Karpas-422 (cell line): ENCODE results near the gene EPHX1. TPM values are rescaled to one million over a fixed set of nuclear protein-coding genes. Genes with fewer than 3 reads are reported as not detected.
"Not testable (repeated sequence)": the region's sequence is repeated elsewhere in the genome, so short reads cannot be mapped to it uniquely, and the experiment has no call there.

Experiments
- DNase-seq: peaks from one replicate; pipeline ENCODE4 v3.0.0-alpha.2; 2015
- H2AFZ ChIP-seq: fragments of 200-600 bp; sonication (generic); 2 replicates; pipeline ENCODE4 v1.6.1; 2014; ENCODE audit warnings: antibody characterized with exemption, low read length, mixed read lengths
- H3K27ac ChIP-seq: fragments of 200-600 bp; sonication (generic); 2 replicates; pipeline ENCODE4 v1.5.1; 2014; ENCODE audit warnings: mild to moderate bottlenecking, low read length, moderate library complexity
- H3K27me3 ChIP-seq: fragments of 200-600 bp; sonication (generic); 2 replicates; pipeline ENCODE4 v1.6.1; 2014; ENCODE audit warnings: low read length, mixed read lengths
- H3K36me3 ChIP-seq: fragments of 200-600 bp; sonication (generic); 2 replicates; pipeline ENCODE4 v1.6.1; 2014; ENCODE audit warnings: low read length, mixed read lengths; ENCODE audit not compliant: insufficient read depth
- H3K4me1 ChIP-seq: fragments of 200-600 bp; sonication (generic); 2 replicates; pipeline ENCODE4 v1.6.1; 2014; ENCODE audit warnings: mild to moderate bottlenecking, low read length, mixed read lengths
- H3K4me2 ChIP-seq: fragments of 200-600 bp; sonication (generic); 2 replicates; pipeline ENCODE4 v1.6.1; 2014; ENCODE audit warnings: low read length, low read depth, mild to moderate bottlenecking; ENCODE audit not compliant: poor library complexity, severe bottlenecking
- H3K4me3 ChIP-seq: fragments of 200-600 bp; sonication (generic); 2 replicates; pipeline ENCODE4 v1.5.1; 2014; ENCODE audit warnings: mild to moderate bottlenecking, antibody characterized with exemption, low read length, mixed read lengths
- H3K79me2 ChIP-seq: fragments of 200-600 bp; sonication (generic); 2 replicates; pipeline ENCODE4 v1.6.1; 2014; ENCODE audit warnings: mild to moderate bottlenecking, low read length, mixed read lengths
- H3K9ac ChIP-seq: fragments of 200-600 bp; sonication (generic); 2 replicates; pipeline ENCODE4 v1.6.0; 2014; ENCODE audit warnings: low read length
- H3K9me2 ChIP-seq: fragments of 200-600 bp; sonication (generic), shearing (Covaris generic); replicated peaks from 2 replicates; pipeline ENCODE4 v1.6.0; 2014; ENCODE audit warnings: mild to moderate bottlenecking, low read length, moderate library complexity; ENCODE audit not compliant: insufficient read depth
- H3K9me3 ChIP-seq: fragments of 300-700, 200-600 bp; sonication (generic); 2 replicates; pipeline ENCODE4 v1.6.1; 2014; ENCODE audit warnings: low read length, mixed read lengths
- H4K20me1 ChIP-seq: fragments of 200-600 bp; sonication (generic); 2 replicates; pipeline ENCODE4 v1.6.1; 2014; ENCODE audit warnings: mild to moderate bottlenecking, antibody characterized with exemption, low read length, low read depth; ENCODE audit not compliant: insufficient read depth
- total RNA-seq: library from RNA; depleted of rRNA; stranded (reverse); fragments of >200 nt; shearing (Covaris generic); gene quantifications from 2 replicates; pipeline ENCODE4 v1.2.3, GENCODE V29; 2014; ENCODE audit warnings: low replicate concordance

EPHX1 gene
- total RNA-seq, 1 experiment from 2014 or later, result 0.63 TPM

DNA sequence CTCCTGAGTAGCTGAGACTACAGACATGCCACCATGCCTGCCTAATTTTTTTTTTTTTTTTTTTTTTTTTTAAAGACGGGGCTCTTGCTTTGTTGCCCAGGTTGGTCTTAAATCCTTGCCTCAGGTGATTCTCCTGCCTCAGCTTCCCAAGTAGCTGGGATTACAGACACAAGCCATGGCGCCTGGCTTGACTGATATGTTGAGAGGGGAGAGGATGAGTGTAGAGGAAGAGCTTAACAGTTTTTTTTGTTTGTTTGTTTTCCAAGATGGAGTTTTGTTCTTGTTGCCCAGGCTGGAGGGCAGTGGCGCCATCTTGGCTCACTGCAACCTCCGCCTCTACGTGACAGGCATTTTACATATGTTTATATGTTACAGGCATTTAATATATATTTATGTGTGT lies 29.8 kb upstream of the EPHX1 start:
- H3K4me2 ChIP-seq, result peak overlapping the region; percentile 81
- H3K9me3 ChIP-seq, result no peaks in the 10 kb centered on the region
- H4K20me1 ChIP-seq, result peaks cover 4% of the 10 kb centered on the region; the same call in 1 of the 2 replicates
- no peak overlapping the region for H3K9ac ChIP-seq
- H3K4me3 ChIP-seq, result no peak overlapping the region
- peaks cover 43% of the 10 kb centered on the region for H3K36me3 ChIP-seq
- H3K9me2 ChIP-seq, result no peaks in the 10 kb centered on the region
- H2AFZ ChIP-seq, result no peak overlapping the region
- peaks cover 67% of the 10 kb centered on the region for H3K79me2 ChIP-seq
- no peak for DNase-seq
- peaks cover 21% of the 10 kb centered on the region for H3K4me1 ChIP-seq
- no peaks in the 10 kb centered on the region for H3K27me3 ChIP-seq
- no peak overlapping the region for H3K27ac ChIP-seq

DNA sequence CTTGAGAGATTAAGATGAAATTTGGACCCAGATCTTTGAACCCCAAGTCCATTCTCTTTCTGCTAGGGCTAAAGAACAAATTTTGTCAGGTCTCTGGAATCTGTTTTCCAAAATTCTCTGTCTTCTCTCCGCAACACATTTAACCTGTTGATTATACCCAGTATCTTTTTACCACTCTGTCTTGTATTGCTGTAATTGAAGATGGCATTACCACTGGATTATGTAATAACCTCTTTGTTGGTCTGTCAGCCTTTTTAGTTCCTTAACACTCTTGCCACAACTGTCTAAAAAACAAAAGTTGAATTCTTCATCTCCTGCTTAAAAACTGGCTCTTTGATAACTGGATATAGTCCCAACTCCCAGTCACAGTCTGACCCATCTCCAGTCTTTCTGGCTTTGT lies 29.3 kb upstream of the EPHX1 start:
- H3K27ac ChIP-seq, result no peak overlapping the region
- H3K4me1 ChIP-seq, result peaks cover 21% of the 10 kb centered on the region
- H3K79me2 ChIP-seq, result peaks cover 68% of the 10 kb centered on the region
- peaks cover 4% of the 10 kb centered on the region; the same call in 1 of the 2 replicates for H4K20me1 ChIP-seq
- no peak overlapping the region for H2AFZ ChIP-seq
- no peaks in the 10 kb centered on the region for H3K9me3 ChIP-seq
- no peaks in the 10 kb centered on the region for H3K27me3 ChIP-seq
- no peaks in the 10 kb centered on the region for H3K9me2 ChIP-seq
- H3K4me3 ChIP-seq, result no peak overlapping the region
- peaks cover 43% of the 10 kb centered on the region for H3K36me3 ChIP-seq
- no peak for DNase-seq
- H3K4me2 ChIP-seq, result no peak overlapping the region
- H3K9ac ChIP-seq, result no peak overlapping the region

DNA sequence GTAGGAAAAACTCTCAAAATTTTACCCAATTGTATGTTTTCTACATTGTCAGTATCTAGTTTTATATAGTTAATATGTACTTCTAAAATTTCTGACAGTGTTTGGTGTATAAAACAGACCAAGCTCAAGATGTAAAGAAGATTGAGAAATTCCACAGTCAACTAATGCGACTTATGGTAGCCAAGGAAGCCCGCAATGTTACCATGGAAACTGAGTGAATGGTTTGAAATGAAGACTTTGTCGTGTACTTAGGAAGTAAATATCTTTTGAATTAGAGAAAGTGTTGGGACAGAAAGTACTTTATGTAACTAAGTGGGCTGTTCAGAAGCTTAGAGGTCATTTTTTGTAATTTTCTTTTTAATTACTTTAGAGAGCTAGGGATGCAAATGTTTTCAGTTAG lies 20.8 kb upstream of the EPHX1 start:
- DNase-seq, H3K4me1 ChIP-seq, H3K9me3 ChIP-seq, H3K4me2 ChIP-seq, H3K27me3 ChIP-seq, H2AFZ ChIP-seq, H3K9ac ChIP-seq, H3K4me3 ChIP-seq, H3K9me2 ChIP-seq, H4K20me1 ChIP-seq, H3K27ac ChIP-seq: not testable (repeated sequence)
- peaks cover 59% of the 10 kb centered on the region for H3K36me3 ChIP-seq
- peaks cover 39% of the 10 kb centered on the region for H3K79me2 ChIP-seq

DNA sequence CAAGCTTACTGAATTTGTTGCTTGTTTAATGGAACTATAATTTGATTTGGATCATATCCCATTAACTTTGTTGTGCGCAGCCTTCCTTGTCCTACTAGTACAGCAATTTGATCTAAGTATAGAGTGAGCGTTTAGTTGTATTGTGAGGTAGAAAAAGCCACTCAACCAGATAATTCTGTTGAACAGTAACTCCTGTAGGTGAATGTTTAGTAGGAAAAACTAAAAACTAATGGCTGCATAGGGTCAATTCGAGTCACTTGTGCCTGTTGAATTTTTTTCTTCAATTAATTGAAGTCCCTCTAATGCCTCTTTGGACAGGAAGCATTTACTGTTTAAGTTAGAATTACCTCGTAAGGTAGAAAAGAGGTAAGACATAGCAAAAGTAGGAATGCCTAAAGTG lies 15.0 kb upstream of the EPHX1 start:
- Histone ChIP-seq H3K9me2 (no peaks in the 10 kb centered on the region), H3K4me1 (no peaks in the 10 kb centered on the region), H3K79me2 (peaks cover 3% of the 10 kb centered on the region; the same call in 1 of the 2 replicates), H3K9me3 (peaks cover 5% of the 10 kb centered on the region; the same call in 1 of the 2 replicates), H3K9ac (no peak overlapping the region), H3K27ac (no peak overlapping the region), H2AFZ (no peak overlapping the region), H3K36me3 (peaks cover 17% of the 10 kb centered on the region), H4K20me1 (no peaks in the 10 kb centered on the region), H3K4me3 (no peak overlapping the region), H3K4me2 (no peak overlapping the region), H3K27me3 (no peaks in the 10 kb centered on the region)
- DNase-seq, result no peak

DNA sequence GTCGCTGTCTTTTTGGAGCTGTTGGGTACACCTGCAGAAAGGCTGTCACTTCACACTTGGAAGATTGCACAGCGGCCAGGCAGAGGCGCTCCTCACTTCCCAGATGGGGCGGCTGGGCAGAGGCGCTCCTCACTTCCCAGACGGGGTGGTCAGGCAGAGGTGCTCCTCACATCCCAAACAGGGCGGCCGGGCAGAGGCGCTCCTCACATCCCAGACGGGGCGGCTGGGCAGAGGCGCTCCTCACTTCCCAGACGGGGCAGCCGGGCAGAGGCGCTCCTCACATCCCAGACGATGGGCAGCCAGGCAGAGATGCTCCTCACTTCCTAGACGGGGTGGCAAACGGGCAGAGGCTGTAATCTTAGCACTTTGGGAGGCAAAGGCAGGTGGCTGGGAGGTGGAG lies 13.8 kb upstream of the EPHX1 start:
- not testable (repeated sequence) for H3K79me2 ChIP-seq, H3K9me3 ChIP-seq, H3K9ac ChIP-seq, H3K27me3 ChIP-seq, H3K4me3 ChIP-seq, H2AFZ ChIP-seq, H3K4me1 ChIP-seq, H3K36me3 ChIP-seq, H4K20me1 ChIP-seq, H3K4me2 ChIP-seq, DNase-seq, H3K27ac ChIP-seq, H3K9me2 ChIP-seq

DNA sequence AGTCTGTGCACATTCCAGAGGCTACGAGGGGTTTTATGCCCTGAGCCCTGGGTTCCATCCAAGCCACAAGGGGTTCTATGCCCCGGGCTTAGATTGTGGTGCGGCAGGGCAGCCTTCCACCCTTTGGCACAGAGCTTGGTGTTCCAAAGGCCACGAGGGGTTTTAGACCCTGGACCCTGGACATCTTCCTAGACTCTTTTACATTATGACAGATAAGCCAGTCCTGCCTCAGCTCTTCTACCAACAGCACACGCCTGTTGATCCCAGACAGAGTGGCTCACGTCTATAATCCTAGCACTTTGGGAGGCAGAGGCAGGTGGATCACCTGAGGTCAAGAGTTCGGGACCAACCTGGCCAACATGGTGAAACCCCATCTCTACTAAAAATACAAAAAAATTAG lies 8.8 kb upstream of the EPHX1 start:
- H3K36me3 ChIP-seq, H3K4me1 ChIP-seq, H3K4me2 ChIP-seq, H3K27ac ChIP-seq, H3K4me3 ChIP-seq, H3K27me3 ChIP-seq, H3K9me2 ChIP-seq, H3K9me3 ChIP-seq, H3K9ac ChIP-seq, H4K20me1 ChIP-seq, H2AFZ ChIP-seq, DNase-seq, H3K79me2 ChIP-seq: not testable (repeated sequence)

DNA sequence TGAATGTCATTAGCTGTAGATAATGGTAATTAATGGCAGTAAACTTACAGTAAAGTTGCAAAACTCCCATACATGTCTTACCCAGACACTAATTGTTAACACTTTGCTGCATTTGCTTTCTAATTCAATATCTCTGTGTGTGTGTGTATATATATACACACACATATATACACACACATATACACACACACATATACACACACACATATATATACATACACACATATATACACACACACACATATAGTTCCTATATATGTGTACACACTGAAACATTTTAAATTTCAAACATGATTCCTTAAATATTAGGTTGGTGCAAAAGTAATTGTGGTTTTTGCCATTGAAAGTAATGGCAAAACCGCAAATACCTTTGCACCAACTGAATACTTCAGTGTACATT lies 3.7 kb upstream of the EPHX1 start:
- no peaks in the 10 kb centered on the region for H3K36me3 ChIP-seq
- H3K79me2 ChIP-seq, result no peaks in the 10 kb centered on the region
- no peaks in the 10 kb centered on the region for H3K9me3 ChIP-seq
- no peak overlapping the region for H3K9ac ChIP-seq
- H3K27ac ChIP-seq, result no peak overlapping the region
- no peak overlapping the region for H2AFZ ChIP-seq
- no peaks in the 10 kb centered on the region for H4K20me1 ChIP-seq
- H3K4me2 ChIP-seq, result no peak overlapping the region
- no peaks in the 10 kb centered on the region for H3K27me3 ChIP-seq
- H3K9me2 ChIP-seq, result no peaks in the 10 kb centered on the region
- no peak for DNase-seq
- no peaks in the 10 kb centered on the region for H3K4me1 ChIP-seq
- no peak overlapping the region for H3K4me3 ChIP-seq

DNA sequence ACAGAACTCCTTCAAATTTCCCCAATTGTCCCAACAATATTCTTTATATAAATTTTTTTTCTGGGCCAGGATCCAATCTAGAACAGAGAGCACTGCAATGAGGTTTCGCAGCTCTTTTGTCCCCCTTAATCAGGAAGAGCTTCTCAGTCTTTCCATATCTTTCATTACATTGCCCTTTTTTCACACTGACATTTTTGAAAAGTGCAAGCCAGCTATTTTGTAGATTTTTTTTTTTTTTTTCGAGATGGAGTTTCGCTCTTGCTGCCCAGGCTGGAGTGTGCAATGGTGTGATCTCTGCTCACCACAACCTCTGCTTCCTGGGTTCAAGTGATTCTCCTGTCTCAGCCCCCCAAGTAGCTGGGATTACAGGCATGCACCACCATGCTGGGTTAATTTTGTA lies 3.2 kb upstream of the EPHX1 start:
- not testable (repeated sequence) for H3K4me3 ChIP-seq, H3K27ac ChIP-seq, H3K79me2 ChIP-seq, H3K4me2 ChIP-seq, H3K27me3 ChIP-seq, H3K9me3 ChIP-seq, H3K9me2 ChIP-seq, H3K4me1 ChIP-seq, DNase-seq, H4K20me1 ChIP-seq, H3K36me3 ChIP-seq, H3K9ac ChIP-seq, H2AFZ ChIP-seq

DNA sequence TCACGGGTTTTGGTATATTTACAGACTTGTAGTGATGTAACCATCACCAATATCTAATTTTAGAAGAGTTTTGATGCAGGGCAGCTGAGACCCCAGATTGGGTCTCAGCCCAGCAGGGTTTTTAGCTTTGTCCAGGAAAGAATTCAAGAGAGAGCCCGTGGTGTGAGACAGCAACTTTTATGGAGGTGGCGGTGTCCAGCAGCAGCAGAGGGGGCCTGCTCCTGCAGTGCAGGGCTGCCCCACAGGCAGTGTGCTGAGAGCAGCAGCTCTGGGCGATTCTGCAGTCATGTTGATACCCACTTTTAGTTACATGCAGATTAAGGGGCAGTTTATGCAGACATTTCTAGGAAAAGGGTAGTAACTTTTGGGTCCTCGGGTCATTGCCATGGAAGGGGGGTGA lies 1.8 kb upstream of the EPHX1 start:
- no peaks in the 10 kb centered on the region for H3K36me3 ChIP-seq
- H3K4me1 ChIP-seq, result no peaks in the 10 kb centered on the region
- H3K79me2 ChIP-seq, result no peaks in the 10 kb centered on the region
- no peak overlapping the region for H3K4me2 ChIP-seq
- H3K9ac ChIP-seq, result no peak overlapping the region
- H4K20me1 ChIP-seq, result no peaks in the 10 kb centered on the region
- H2AFZ ChIP-seq, result no peak overlapping the region
- H3K9me3 ChIP-seq, result no peaks in the 10 kb centered on the region
- H3K27me3 ChIP-seq, result no peaks in the 10 kb centered on the region
- no peak overlapping the region for H3K27ac ChIP-seq
- no peaks in the 10 kb centered on the region for H3K9me2 ChIP-seq
- H3K4me3 ChIP-seq, result no peak overlapping the region
- no peak for DNase-seq
